ENCODE results near the gene CHTOP.

GRCh38 chr1:153640861-153641260 is 7.0 kb downstream of the CHTOP start:
- TF ChIP-seq EZH2 (IDR thresholded peaks at IDR 0.05; ENCODE audit: insufficient read depth, poor library complexity, severe bottlenecking), result no peak
- TF ChIP-seq EZH2phosphoT487 (IDR thresholded peaks at IDR 0.05; ENCODE audit: insufficient read depth, low read depth), result no peak

Measured in GM23248 (cell line).